GM19193 (cell line): Measurements from ENCODE around the gene RALGAPA2.

Experiments used
- POLR2A ChIP-seq: IDR thresholded peaks from 4 replicates; pipeline ENCODE4 v1.6.1; 2011; ENCODE audit not compliant: insufficient read depth, insufficient read length; ENCODE audit errors: extremely low read depth

RALGAPA2 gene

GRCh38 chr20:20593447-20594170 is 118.8 kb downstream of the RALGAPA2 start:
- no peak for TF ChIP-seq POLR2A

- no peak for TF ChIP-seq POLR2A
Observed at GRCh38 chr20:20585146-20585545, 127.3 kb downstream of the RALGAPA2 start.

- no peak for TF ChIP-seq POLR2A
Observed at GRCh38 chr20:20582734-20583133, 129.7 kb downstream of the RALGAPA2 start.

GRCh38 chr20:20580139-20580538 is 132.3 kb downstream of the RALGAPA2 start:
- no peak for TF ChIP-seq POLR2A

GRCh38 chr20:20578838-20579237 is 133.6 kb downstream of the RALGAPA2 start:
- no peak for TF ChIP-seq POLR2A

GRCh38 chr20:20573797-20574196 is 138.6 kb downstream of the RALGAPA2 start:
- no peak for TF ChIP-seq POLR2A

- no peak for TF ChIP-seq POLR2A
Observed at GRCh38 chr20:20571068-20571780, 141.2 kb downstream of the RALGAPA2 start.

GRCh38 chr20:20568604-20569205 is 143.7 kb downstream of the RALGAPA2 start:
- no peak for TF ChIP-seq POLR2A

GRCh38 chr20:20567712-20568111 is 144.7 kb downstream of the RALGAPA2 start:
- TF ChIP-seq POLR2A: no peak

- TF ChIP-seq POLR2A: no peak
Observed at GRCh38 chr20:20566516-20566915, 145.9 kb downstream of the RALGAPA2 start.

- TF ChIP-seq POLR2A: no peak
Observed at GRCh38 chr20:20564279-20564678, 148.2 kb downstream of the RALGAPA2 start.

GRCh38 chr20:20562507-20562906 is 149.9 kb downstream of the RALGAPA2 start:
- TF ChIP-seq POLR2A: no peak

GRCh38 chr20:20561841-20562240 is 150.6 kb downstream of the RALGAPA2 start:
- no peak for TF ChIP-seq POLR2A

GRCh38 chr20:20561172-20561571 is 151.3 kb downstream of the RALGAPA2 start:
- no peak for TF ChIP-seq POLR2A

GRCh38 chr20:20557406-20557805 is 155.0 kb downstream of the RALGAPA2 start:
- no peak for TF ChIP-seq POLR2A

GRCh38 chr20:20555838-20556237 is 156.6 kb downstream of the RALGAPA2 start:
- TF ChIP-seq POLR2A: no peak
